Measurements from ENCODE around the gene MRPL12. TPM values are rescaled to one million over a fixed set of nuclear protein-coding genes. Genes with fewer than 3 reads are reported as not detected.

The MRPL12 gene
- total and polyA plus RNA-seq, 9 of the 15 experiments (the other 6 are each of a cell fraction or from before 2014, with no cell fraction given), result 0.94 to 338 (median 100) TPM

GRCh38 chr17:81665205-81666091, 37.7 kb upstream of the MRPL12 start (continued):
- TF ChIP-seq, protein P1, sequence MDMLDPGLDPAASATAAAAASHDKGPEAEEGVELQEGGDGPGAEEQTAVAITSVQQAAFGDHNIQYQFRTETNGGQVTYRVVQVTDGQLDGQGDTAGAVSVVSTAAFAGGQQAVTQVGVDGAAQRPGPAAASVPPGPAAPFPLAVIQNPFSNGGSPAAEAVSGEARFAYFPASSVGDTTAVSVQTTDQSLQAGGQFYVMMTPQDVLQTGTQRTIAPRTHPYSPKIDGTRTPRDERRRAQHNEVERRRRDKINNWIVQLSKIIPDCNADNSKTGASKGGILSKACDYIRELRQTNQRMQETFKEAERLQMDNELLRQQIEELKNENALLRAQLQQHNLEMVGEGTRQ (CRISPR knock-in tag; IDR thresholded peaks at IDR 0.05), result no peak
- TF ChIP-seq PRMT5 (CRISPR knock-in tag; IDR thresholded peaks at IDR 0.05) (no peak), CCNT2 (IDR thresholded peaks at IDR 0.05; ENCODE audit: borderline replicate concordance, extremely low read depth, insufficient read length, low read depth, low read length) (no peak), SOX6 (IDR thresholded peaks at IDR 0.05) (no peak), GATAD2B (IDR thresholded peaks at IDR 0.05; ENCODE audit: borderline replicate concordance) (no peak), ATF2 (CRISPR knock-in tag; IDR thresholded peaks at IDR 0.05) (no peak), NFIX (CRISPR knock-in tag; IDR thresholded peaks at IDR 0.05; ENCODE audit: low read depth) (no peak), TEAD2 (tag; IDR thresholded peaks at IDR 0.05) (peak; percentile 68; the same call in 1 of the 2 replicates), PTRF (tag; IDR thresholded peaks at IDR 0.05) (peak; percentile 74; the same call in 1 of the 2 replicates), HNRNPH1 (optimal IDR thresholded peaks at IDR 0.05; ENCODE audit: low read depth, low read length) (no peak), CBX1 (IDR thresholded peaks at IDR 0.05; ENCODE audit: low read depth) (no peak), ZNF23 (CRISPR knock-in tag; IDR thresholded peaks at IDR 0.05) (0 out of 2 replicates have a peak, but pooled peaks have one; percentile 56), ELK1 (CRISPR knock-in tag; IDR thresholded peaks at IDR 0.05) (no peak), ARID2 (IDR thresholded peaks at IDR 0.05) (no peak), PHTF2 (CRISPR knock-in tag; IDR thresholded peaks at IDR 0.05) (no peak), ATF7 (IDR thresholded peaks at IDR 0.05) (no peak), ZC3H8 (IDR thresholded peaks at IDR 0.05) (no peak), ZNF75A (CRISPR knock-in tag; IDR thresholded peaks at IDR 0.05) (no peak), MED1 (CRISPR knock-in tag; IDR thresholded peaks at IDR 0.05; ENCODE audit: borderline replicate concordance) (no peak), TAF15 (IDR thresholded peaks at IDR 0.05; ENCODE audit: low read depth, low read length) (no peak), ZNF584 (CRISPR knock-in tag; IDR thresholded peaks at IDR 0.05; ENCODE audit: low read depth) (peak; percentile 82)
- TF ChIP-seq, protein P2, sequence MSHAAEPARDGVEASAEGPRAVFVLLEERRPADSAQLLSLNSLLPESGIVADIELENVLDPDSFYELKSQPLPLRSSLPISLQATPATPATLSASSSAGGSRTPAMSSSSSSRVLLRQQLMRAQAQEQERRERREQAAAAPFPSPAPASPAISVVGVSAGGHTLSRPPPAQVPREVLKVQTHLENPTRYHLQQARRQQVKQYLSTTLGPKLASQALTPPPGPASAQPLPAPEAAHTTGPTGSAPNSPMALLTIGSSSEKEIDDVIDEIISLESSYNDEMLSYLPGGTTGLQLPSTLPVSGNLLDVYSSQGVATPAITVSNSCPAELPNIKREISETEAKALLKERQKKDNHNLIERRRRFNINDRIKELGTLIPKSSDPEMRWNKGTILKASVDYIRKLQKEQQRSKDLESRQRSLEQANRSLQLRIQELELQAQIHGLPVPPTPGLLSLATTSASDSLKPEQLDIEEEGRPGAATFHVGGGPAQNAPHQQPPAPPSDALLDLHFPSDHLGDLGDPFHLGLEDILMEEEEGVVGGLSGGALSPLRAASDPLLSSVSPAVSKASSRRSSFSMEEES (CRISPR knock-in tag; IDR thresholded peaks at IDR 0.05), result no peak
